GM19035 (cell line): ENCODE results near the gene BDH2.

ENCODE experiments used
- ATAC-seq: cut with Tn5 transposase; IDR thresholded peaks from one replicate; pipeline ENCODE4 v1.9.1; 2021; ENCODE audit not compliant: unreplicated experiment

BDH2 gene

GRCh38 chr4:103029300-103029699 is 70.3 kb downstream of the BDH2 start:
- no peak for ATAC-seq
